K562 treated with DMSO at 1 percent for 12 hours (cell line): ENCODE measurements around the gene TENT5A. TPM values are rescaled to one million over a fixed set of nuclear protein-coding genes. Genes with fewer than 3 reads are reported as not detected.

Experiments used
- total RNA-seq: library from RNA; unstranded; fragments of 300-600 nt; gene quantifications from 2 replicates; pipeline ENCODE4 v1.2.3, GENCODE V29; 2022; ENCODE audit not compliant: insufficient read depth

Gene TENT5A
- 1.5 and 3.1 TPM in 2 replicates for total RNA-seq

GRCh38 chr6:81752084-81752920 lies at the start of gene TENT5A:
TSS of gene TENT5A (minus strand) at chr6:81752681. CDS start at chr6:81752141, 540 bp downstream.

